Right lobe of liver (tissue), 6 donors: ENCODE measurements around the gene RUNDC3A. TPM values are rescaled to one million over a fixed set of nuclear protein-coding genes. Genes with fewer than 3 reads are reported as not detected.

Source experiments
- ATAC-seq, 4 donors: fragments of 200-7000 bp; cut with Tn5 transposase; one replicate each; pipeline ENCODE4 v1.9.1; 2020; ENCODE audit warnings: mild to moderate bottlenecking in 4 of 4, moderate library complexity in 4 of 4
- DNase-seq, 3 donors: peaks; one replicate each; pipeline ENCODE4 v3.0.0-alpha.2; 2020
- H3K27ac ChIP-seq, 3 donors: fragments of 200-600 bp; one replicate each; pipeline ENCODE4 v1.8.0; 2022
- H3K27me3 ChIP-seq, 2 donors: fragments of 200-600 bp; one replicate each; pipeline ENCODE4 v1.8.0; 2022
- H3K36me3 ChIP-seq, 4 donors: fragments of 200-600 bp; sonication (generic) in 1 of 4; one replicate each; pipeline versions ENCODE4 v1.5.1 to v1.8.0; 2017 to 2022; ENCODE audit warnings: control low read depth in 1 of 4
- H3K4me1 ChIP-seq, 4 donors: fragments of 200-600 bp; sonication (generic) in 1 of 4; one replicate each; pipeline versions ENCODE4 v1.5.1 to v1.8.0; 2017 to 2022; ENCODE audit warnings: control low read depth in 1 of 4
- H3K4me3 ChIP-seq, 3 donors: fragments of 200-600 bp; one replicate each; pipeline ENCODE4 v1.8.0; 2022
- H3K9me3 ChIP-seq, 4 donors: fragments of 200-600 bp; sonication (generic) in 1 of 4; one replicate each; pipeline versions ENCODE4 v1.5.1 to v1.8.0; 2017 to 2022; ENCODE audit warnings: control low read depth in 1 of 4
- CTCF ChIP-seq, 4 donors: fragments of 200-600 bp in 3 of 4; fragments of 450-650 bp in 1 of 4; IDR thresholded peaks; one replicate each; pipeline versions ENCODE4 v1.5.1 to v1.8.0; 2016 to 2022; ENCODE audit warnings: antibody characterized with exemption in 4 of 4, mild to moderate bottlenecking in 2 of 4
- POLR2A ChIP-seq: fragments of 450-650 bp; IDR thresholded peaks from one replicate; pipeline ENCODE4 v1.6.1; 2017; ENCODE audit warnings: antibody characterized with exemption, mild to moderate bottlenecking
- WGBS: methylation state at CpG from one replicate; pipeline ENCODE4 v1.1.6; 2018; ENCODE audit warnings: low coverage, low lambda C conversion rate; ENCODE audit not compliant: insufficient coverage; ENCODE audit errors: missing lambda C conversion rate; 5-methylcytosine and 5-hydroxymethylcytosine counted together
- intact Hi-C, 2 donors: fragments of 100-400 bp; cut with DNase I; formaldehyde crosslinking; loops; one replicate each; pipeline versions ENCODE4 v1.11.2 to v1.14.1; 2022
- total RNA-seq, 6 experiments: library from RNA; depleted of rRNA in 2 of 6; stranded (reverse); fragments of >200 nt in 2 of 6; fragmentation: NEBNext Ultra II Directional in 3 of 6; extraction: Animal tissue kit (Norgen Biotek cat#: 25700) in 3 of 6; gene quantifications; one replicate each; pipeline versions ENCODE4 v1.1.0 to v1.2.4, GENCODE V29; 2016 to 2023
- donor health status: DM: no; HTN: yes; CAD: no.
- donor health status: DM: no; HTN: no; CAD: no.
- donor health status: DM: no; HTN: no; CAD: no.
- donor health status: DM: no; HTN: yes; CAD: no.
- donor health status: DM: no; HTN: yes; CAD: no.

RUNDC3A gene
- total RNA-seq, 6 experiments from 2014 or later, result 0.12 to 0.75 TPM; not detected in 4

DNA sequence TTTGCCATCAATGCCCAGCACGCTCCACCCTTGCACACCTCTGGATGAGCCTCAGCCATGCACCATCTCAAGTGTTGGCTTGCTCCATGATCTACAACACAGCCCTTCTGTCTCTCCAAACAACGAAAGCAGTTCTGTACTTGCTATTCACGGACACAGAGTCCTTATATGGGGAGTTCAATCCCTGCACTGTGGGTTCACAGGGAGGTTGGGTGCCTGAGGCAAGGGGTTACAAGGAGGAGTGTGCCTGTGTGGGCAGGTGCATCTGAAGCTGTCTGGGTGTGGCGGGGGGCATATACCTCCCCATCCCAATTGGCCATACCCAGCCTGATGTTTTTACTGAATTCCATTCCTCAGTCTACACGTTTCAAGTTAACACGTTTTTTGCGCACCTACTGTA, 5.6 kb downstream of the RUNDC3A start:
- WGBS, result 74% methylated on average over 7 of the region's 7 CpGs
- TF ChIP-seq POLR2A, result no peak
- no peak for TF ChIP-seq CTCF (IDR thresholded peaks at IDR 0.05)
- Histone ChIP-seq H3K9me3 (no peaks in the 10 kb centered on the region), H3K4me3 (no peak overlapping the region), H3K27me3 (no peaks in the 10 kb centered on the region), H3K36me3 (no peaks in the 10 kb centered on the region), H3K27ac (no peak overlapping the region), H3K4me1 (no peaks in the 10 kb centered on the region)
- ATAC-seq (no peak), DNase-seq (no peak)
- intact Hi-C loops, result no loop called here

- DNase-seq (no peak), ATAC-seq (no peak)
- H3K27me3 ChIP-seq, result no peaks in the 10 kb centered on the region
- H3K27ac ChIP-seq, result no peak overlapping the region
- TF ChIP-seq POLR2A, result no peak
- no peak for TF ChIP-seq CTCF (IDR thresholded peaks at IDR 0.05)
- H3K9me3 ChIP-seq, result no peaks in the 10 kb centered on the region
- no peak overlapping the region for H3K4me3 ChIP-seq
- intact Hi-C loops, result no loop called here
- no peaks in the 10 kb centered on the region for H3K36me3 ChIP-seq
- 22% methylated on average over 1 of the region's 11 CpGs for WGBS
- H3K4me1 ChIP-seq, result no peaks in the 10 kb centered on the region
Measured at GRCh38 chr17:44314524-44314868, 6.1 kb downstream of the RUNDC3A start.

GRCh38 chr17:44314869-44315661, 6.7 kb downstream of the RUNDC3A start:
- Histone ChIP-seq H3K4me1 (no peaks in the 10 kb centered on the region), H3K9me3 (no peaks in the 10 kb centered on the region), H3K27me3 (no peaks in the 10 kb centered on the region), H3K27ac (no peak overlapping the region), H3K36me3 (peaks cover 0 to 5% (median 0%) of the 10 kb centered on the region in 4 donors), H3K4me3 (no peak overlapping the region)
- intact Hi-C loops, result no loop called here
- TF ChIP-seq CTCF (IDR thresholded peaks at IDR 0.05), result no peak
- TF ChIP-seq POLR2A, result no peak
- DNase-seq (no peak), ATAC-seq (no peak)
- WGBS, result 6% methylated on average over 8 of the region's 81 CpGs

DNA sequence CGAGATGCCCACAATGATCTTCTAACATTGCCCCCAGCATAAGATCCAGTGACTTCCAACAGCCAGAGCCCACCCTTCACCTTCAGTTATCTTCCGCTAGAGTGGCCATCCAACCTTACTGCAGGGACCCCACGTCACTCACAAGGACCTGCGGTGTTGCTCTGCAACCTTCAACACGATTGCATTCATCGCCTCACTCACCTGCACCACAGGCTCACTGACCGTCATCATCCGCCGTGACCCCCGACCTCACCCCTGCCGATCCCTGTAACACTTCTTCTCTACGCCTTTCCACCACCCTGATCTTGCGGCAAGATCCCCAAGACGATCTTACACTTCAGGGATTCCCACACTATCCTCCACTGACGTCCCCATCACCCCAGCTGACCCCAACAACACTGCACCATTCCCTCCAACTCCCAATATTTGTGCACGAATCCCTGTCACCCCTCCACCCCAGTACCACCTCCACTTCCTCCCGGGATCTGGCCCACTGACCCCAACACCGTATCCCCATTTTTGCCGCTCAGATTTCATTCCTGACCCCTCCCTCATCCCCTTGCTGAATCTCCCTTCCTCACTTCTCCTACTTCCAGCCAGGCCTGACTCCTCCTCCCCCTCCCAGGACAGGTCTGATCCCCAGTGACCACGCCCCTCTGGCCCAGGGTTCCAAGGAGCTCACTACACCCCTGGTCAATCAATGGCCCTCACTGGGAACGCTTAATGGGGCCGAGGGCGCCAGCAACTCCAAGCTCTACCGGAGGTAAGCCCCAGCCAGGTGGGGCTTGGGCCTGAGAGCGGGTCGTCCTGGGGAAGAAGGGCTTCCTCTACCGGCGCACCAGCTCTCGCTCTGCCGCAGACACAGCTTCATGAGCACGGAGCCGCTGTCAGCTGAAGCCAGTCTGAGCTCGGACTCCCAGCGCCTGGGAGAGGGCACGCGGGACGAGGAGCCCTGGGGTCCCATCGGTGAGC, 7.6 kb downstream of the RUNDC3A start:
- ATAC-seq (no peak), DNase-seq (no peak)
- H3K27ac ChIP-seq, result no peak overlapping the region
- H3K9me3 ChIP-seq, result no peaks in the 10 kb centered on the region
- TF ChIP-seq CTCF (IDR thresholded peaks at IDR 0.05), result no peak
- TF ChIP-seq POLR2A, result no peak
- no peaks in the 10 kb centered on the region for H3K4me1 ChIP-seq
- H3K36me3 ChIP-seq, result peaks cover 0 to 14% (median under 1%) of the 10 kb centered on the region in 4 donors
- intact Hi-C loops, result no loop called here
- WGBS, result 9% methylated on average over 27 of the region's 38 CpGs
- H3K27me3 ChIP-seq, result no peaks in the 10 kb centered on the region
- no peak overlapping the region for H3K4me3 ChIP-seq
